Stimulated activated CD4-positive, alpha-beta T cell treated with anti-CD3 and anti-CD28 coated beads, TNF-alpha, amount 100 ng/mL, for 24 hours (primary cell): Measurements from ENCODE around the gene TNFRSF13B.
"Not testable (repeated sequence)": the region's sequence is repeated elsewhere in the genome, so short reads cannot be mapped to it uniquely, and the experiment has no call there.

Experiments used
- DNase-seq, 3 experiments: peaks; one replicate each; pipeline ENCODE4 v3.0.0-alpha.2; 2020; ENCODE audit warnings: low read depth in 3 of 3

TNFRSF13B gene

GRCh38 chr17:16971458-16972338 lies at the start of gene TNFRSF13B:
Gene TNFRSF13B (minus strand): TSS chr17:16972118. CDS start chr17:16972075, 43 bp downstream.
- no peak for DNase-seq

DNA sequence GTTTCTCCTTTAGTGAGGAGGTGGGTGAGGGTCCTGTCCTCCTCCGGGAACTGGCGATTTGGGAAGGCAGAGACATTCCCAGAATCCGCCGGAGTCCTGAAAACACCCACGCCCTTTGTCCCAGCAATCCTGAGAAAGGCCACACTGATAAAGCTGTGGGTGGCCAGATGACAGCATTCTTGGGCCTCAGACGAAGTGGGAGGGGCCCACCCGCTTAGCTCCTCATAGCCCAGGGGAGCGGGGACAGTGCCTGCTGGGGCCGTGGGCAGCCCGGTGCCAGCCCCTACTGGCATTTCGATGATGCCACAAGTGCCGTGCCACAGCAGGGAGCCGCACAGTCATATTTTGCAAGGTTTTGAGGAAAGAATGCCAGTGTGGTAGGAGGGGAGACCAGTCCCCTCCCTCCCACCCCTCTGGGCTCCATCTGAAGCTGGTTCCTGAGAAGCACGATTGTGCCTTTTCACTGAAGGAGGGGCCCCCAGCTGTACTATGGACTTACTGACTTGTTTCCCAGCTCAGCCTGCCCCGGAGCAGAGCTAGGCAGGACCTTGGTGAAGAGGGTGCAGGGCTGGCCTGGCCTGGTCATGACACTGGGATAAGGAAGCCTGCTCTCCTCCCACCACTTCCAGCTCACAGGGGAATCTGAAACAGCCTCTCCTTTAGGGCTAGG lies 49.4 kb upstream of the TNFRSF13B start:
- DNase-seq: no peak

DNA sequence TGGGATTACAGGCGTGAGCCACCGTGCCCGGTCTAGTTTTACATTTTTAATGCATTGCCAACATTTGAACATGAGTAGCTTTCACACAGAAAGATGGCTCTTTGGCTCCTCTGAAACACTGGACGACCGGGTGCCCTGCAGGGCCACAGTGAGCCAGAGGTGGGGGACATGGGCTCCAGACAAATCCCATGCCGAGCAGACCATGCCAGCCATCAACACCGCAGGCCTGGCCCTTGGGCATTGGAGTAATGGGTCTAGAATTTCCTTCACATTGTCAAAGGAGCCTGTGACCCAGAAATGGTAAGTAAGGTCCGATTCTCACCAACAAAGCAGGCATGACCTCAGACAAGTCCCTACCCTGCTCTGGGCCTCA lies 48.9 kb upstream of the TNFRSF13B start:
- no peak for DNase-seq

GRCh38 chr17:17019891-17020456 lies 48.1 kb upstream of the TNFRSF13B start:
- DNase-seq: no peak

DNA sequence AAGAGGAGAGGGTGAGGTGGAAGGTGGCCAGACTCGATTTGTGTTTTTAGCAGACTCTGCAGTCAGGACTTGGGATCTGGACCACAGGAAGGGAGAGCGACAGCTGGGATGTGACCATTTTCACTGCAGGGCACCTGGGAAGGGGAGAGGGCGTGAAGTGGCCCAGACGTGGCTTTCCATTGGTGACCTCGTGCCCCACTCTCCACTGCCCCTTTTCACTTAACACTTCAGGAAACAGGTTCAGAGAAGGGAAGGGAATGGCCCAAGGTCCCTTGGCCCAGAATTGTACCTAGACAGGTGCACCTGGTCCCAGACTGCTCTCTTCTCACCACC lies 47.5 kb upstream of the TNFRSF13B start:
- DNase-seq: no peak

DNA sequence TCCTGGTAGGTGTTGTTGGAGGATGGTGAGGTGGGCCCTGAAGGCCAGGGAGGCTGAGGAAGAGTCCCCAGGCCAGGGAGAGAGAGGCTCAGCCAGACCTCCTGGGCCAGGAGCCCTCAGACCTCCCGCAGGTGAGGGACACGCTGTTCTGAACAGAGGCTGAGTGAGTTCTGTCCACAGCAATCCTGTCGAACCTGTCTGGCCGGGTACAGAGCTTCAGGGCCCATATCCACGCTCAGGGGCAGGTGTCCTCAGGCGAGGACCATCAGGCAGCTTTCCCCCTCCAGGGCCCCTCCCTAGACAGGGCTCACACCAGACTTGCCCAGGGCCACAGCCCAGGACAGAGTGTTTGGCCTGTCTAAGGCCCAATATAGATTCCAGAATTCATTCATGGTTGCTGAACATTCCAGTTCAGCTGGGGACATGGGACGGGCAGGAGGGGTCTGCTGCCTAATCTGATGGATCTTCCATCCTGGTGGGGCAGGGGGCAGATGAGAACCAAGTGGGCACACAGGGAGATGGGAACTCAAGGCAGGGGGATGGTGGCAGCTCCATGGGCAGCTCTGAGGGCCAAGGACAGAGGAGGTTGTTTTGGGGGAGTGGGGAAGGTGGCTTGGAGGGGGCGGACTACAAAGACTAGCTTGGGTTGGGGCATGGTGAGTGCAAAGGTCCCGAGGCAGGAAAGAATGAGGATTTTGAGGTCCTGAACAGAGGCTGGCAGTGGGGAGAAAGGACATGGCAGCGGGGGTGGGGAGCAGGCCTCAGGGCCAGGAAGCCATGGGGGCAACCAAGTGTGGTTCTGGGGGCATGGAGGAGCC lies 46.9 kb upstream of the TNFRSF13B start:
- DNase-seq: no peak

DNA sequence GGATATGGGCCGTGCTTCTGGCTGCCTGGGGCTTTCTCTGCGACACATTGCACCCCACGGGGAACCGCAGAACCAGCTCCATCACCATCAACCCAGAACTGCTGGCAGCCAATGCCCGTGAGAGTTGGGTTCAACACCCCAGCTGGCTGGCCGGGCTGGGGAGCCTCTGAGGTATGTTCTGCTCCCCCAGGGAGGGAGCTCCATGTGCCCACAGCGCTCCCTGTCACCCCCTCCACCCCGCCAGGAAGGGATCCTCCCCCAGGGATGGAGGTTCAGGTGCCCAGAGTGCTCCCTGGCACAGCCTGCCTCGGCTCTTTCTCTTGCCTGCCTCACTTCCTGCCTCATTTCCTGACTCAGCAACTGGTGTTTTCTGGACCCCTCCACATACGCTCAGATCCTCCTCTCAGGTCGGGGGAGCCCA lies 46.1 kb upstream of the TNFRSF13B start:
- no peak for DNase-seq

GRCh38 chr17:17017343-17018014 lies 45.6 kb upstream of the TNFRSF13B start:
- DNase-seq: no peak

DNA sequence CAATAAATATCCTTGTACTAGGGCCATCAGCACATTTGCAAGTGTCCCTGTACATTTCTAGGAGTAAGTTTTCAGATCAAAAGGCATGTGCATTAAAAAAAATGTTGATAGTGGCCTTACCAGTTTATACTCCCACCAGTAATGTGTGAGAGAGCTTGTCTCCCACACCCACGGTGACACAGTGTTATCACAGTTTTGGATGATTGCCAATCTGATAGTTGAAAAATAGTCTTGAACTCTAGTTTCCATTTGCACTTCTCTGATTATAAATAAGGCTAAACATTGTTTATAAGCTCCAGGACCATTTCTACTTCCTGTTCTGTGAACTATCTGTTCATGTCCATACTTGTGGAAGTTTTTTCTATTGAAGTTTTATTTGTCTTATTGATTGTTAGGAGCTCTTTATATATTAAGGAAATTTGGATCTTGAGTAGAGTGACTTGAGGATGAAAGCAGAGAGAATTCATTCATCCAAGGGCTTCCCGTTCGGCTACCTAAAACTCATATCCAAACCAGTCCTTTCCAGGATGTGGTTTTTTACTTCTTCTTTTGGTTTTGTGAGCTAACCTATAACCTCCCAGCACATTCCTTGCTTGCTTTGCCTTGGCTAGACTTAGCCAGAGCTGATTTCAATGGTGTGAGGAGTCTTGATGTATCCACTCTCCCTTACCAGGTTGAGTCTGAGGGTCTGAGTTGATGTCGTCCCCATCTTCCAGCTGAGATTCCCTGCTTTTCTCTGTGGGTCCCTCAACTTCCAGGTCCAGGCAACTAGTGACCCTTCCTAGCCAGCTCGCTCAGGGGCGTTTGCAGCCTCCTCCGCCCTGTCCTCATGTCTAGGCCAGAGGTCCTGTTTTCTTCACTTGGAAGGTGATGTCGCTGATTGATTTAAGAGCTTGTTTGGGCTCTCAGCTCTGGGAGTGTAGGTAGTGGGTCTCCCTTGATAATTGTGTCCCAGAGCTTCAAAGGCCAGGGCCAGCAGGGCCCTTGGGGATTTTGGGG lies 44.6 kb upstream of the TNFRSF13B start:
- peak in 1 of 3 experiments; percentile 9 for DNase-seq

- DNase-seq: no peak
Measured at GRCh38 chr17:17015230-17015629, 43.3 kb upstream of the TNFRSF13B start.

GRCh38 chr17:17014748-17015124 lies 42.8 kb upstream of the TNFRSF13B start:
- not testable (repeated sequence) for DNase-seq

GRCh38 chr17:17013828-17014747 lies 42.2 kb upstream of the TNFRSF13B start:
- DNase-seq: not testable (repeated sequence)

- DNase-seq: not testable (repeated sequence)
Measured at GRCh38 chr17:17011043-17011907, 39.4 kb upstream of the TNFRSF13B start.

DNA sequence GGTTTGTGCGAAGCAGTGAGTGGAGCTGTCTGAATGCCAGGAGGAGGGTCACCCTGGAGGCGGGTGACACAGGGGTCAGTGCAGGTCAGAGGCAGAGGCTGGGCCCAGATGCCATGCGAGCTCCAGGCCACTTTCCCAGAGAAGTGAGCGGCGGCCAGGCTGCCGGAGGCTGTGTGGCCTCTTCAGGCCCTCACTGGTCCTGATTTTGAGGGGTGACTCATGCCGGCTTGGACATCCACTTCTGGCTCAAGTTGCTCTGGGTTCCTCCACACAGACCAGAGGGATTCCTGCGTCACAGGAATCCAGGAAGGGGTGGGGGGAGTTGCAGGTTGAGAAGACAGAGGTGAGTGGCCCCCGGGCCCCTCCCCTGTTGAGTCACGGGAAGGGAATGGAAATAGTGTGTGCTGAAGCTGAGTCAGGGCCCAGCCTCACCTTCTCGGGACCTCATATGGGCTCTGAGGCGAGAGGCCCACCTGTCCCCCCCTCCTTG lies 38.7 kb upstream of the TNFRSF13B start:
- DNase-seq: not testable (repeated sequence)

DNA sequence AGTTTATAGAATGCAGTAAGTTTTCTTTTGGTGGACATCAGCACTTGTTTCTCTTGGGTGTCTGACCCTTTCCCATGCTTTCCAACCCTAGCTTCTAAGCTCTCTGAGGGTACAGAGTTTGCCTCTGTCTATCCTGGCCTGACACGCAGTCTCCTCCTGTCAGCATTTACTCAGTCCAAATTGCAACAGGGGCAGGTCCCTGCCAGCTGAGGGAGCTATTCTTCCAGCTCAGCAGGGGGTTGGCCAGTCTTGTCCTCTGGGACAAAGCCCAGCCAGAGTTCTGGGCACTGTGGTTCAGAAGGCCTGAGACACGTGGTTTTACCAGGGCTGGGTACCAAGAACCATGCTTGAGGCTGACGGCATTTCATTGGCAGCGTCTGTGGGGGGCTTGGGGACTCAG lies 38.1 kb upstream of the TNFRSF13B start:
- not testable (repeated sequence) for DNase-seq

GRCh38 chr17:17008621-17009397 lies 36.9 kb upstream of the TNFRSF13B start:
- DNase-seq: not testable (repeated sequence)

GRCh38 chr17:17007891-17008290 lies 36.0 kb upstream of the TNFRSF13B start:
- DNase-seq: not testable (repeated sequence)
